HEK293T (cell line): ENCODE measurements around the gene ZNF280A.
"Not testable (repeated sequence)": the region's sequence is repeated elsewhere in the genome, so short reads cannot be mapped to it uniquely, and the experiment has no call there.

ENCODE experiments used
- CTCF ChIA-PET: fragments of 350-600 bp; formaldehyde crosslinking; extraction: SDS; loops from one replicate; lab custom pipeline; 2021; ENCODE audit warnings: antibody characterized with exemption, inconsistent platforms; lab: Yijun Ruan, JAX
- POLR2A ChIA-PET: fragments of 350-600 bp; formaldehyde crosslinking; extraction: SDS; loops from one replicate; lab custom pipeline; 2020; ENCODE audit warnings: antibody characterized with exemption, inconsistent platforms; lab: Yijun Ruan, JAX
- DNase-seq: peaks from one replicate; pipeline ENCODE4 v3.0.0; 2012; ENCODE audit warnings: mixed read lengths; ENCODE audit errors: extremely low spot score
- ARNT ChIP-seq: fragments of 450-650 bp; IDR thresholded peaks from 2 replicates; pipeline ENCODE4 v1.6.1; 2017; ENCODE audit warnings: mild to moderate bottlenecking
- BHLHE40 ChIP-seq: fragments of 450-650 bp; IDR thresholded peaks from 2 replicates; pipeline ENCODE4 v1.6.1; 2016; ENCODE audit warnings: mild to moderate bottlenecking, moderate library complexity, borderline replicate concordance
- CTBP1 ChIP-seq: fragments of 450-650 bp; IDR thresholded peaks from 2 replicates; pipeline ENCODE4 v1.6.1; 2016; ENCODE audit warnings: borderline replicate concordance
- ELF4 ChIP-seq: fragments of 450-650 bp; IDR thresholded peaks from 2 replicates; pipeline ENCODE4 v1.6.1; 2017; ENCODE audit warnings: antibody characterized with exemption
- FOXA1 ChIP-seq: fragments of 450-650 bp; IDR thresholded peaks from 2 replicates; pipeline ENCODE4 v1.6.1; 2016; ENCODE audit warnings: mild to moderate bottlenecking
- FOXK2 ChIP-seq: fragments of 450-650 bp; IDR thresholded peaks from 2 replicates; pipeline ENCODE4 v1.6.1; 2016; ENCODE audit warnings: mild to moderate bottlenecking
- FOXM1 ChIP-seq: fragments of 450-650 bp; IDR thresholded peaks from 2 replicates; pipeline ENCODE4 v1.6.1; 2017; ENCODE audit warnings: mild to moderate bottlenecking, borderline replicate concordance
- HDGF ChIP-seq: fragments of 450-650 bp; IDR thresholded peaks from 2 replicates; pipeline ENCODE4 v1.6.1; 2017; ENCODE audit warnings: antibody characterized with exemption, borderline replicate concordance
- L3MBTL2 ChIP-seq: fragments of 450-650 bp; conservative IDR thresholded peaks from 2 replicates; pipeline ENCODE4 v1.6.1; 2016; ENCODE audit warnings: mild to moderate bottlenecking
- LEF1 ChIP-seq: fragments of 450-650 bp; IDR thresholded peaks from 2 replicates; pipeline ENCODE4 v1.6.1; 2017; ENCODE audit warnings: mild to moderate bottlenecking, borderline replicate concordance
- NFRKB ChIP-seq: fragments of 450-650 bp; IDR thresholded peaks from 2 replicates; pipeline ENCODE4 v1.6.1; 2016; ENCODE audit warnings: mild to moderate bottlenecking, moderate library complexity
- SP1 ChIP-seq: fragments of 450-650 bp; IDR thresholded peaks from 2 replicates; pipeline ENCODE4 v1.6.1; 2017
- SUZ12 ChIP-seq: fragments of 450-650 bp; IDR thresholded peaks from 2 replicates; pipeline ENCODE4 v1.6.1; 2016; ENCODE audit warnings: mild to moderate bottlenecking
- TARDBP ChIP-seq: fragments of 450-650 bp; IDR thresholded peaks from 2 replicates; pipeline ENCODE4 v1.6.1; 2016
- ZNF384 ChIP-seq: fragments of 450-650 bp; IDR thresholded peaks from 2 replicates; pipeline ENCODE4 v1.6.1; 2016
- TF ChIP-seq, protein P1 (sequence below): fragments of 450-650 bp; IDR thresholded peaks from 2 replicates; pipeline ENCODE4 v1.6.1; 2016

ZNF280A gene

DNA sequence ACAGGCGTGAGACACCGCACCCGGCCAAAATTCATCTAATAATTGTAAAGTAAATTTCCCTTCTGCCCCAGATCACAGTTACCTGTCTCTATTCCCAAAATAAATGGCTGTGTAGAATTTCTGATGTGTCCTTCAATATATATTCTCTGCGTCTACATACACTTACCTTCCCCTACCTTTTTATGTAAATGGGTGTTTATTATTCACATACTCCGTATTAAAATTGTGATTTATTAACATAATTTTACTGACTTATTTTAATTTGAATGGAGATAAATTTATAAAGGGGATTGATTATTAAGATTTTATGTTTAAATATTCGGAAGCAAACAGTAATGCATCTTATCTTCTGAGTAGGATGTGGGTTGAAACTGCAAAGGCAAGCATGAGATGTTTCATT is 16.4 kb upstream of the ZNF280A start:
- DNase-seq = no peak
- ChIA-PET POLR2A (no interaction called here), CTCF (no interaction called here)
- TF ChIP-seq TARDBP (no peak), FOXA1 (no peak), LEF1 (no peak), ARNT (no peak)
- TF ChIP-seq, protein P1, sequence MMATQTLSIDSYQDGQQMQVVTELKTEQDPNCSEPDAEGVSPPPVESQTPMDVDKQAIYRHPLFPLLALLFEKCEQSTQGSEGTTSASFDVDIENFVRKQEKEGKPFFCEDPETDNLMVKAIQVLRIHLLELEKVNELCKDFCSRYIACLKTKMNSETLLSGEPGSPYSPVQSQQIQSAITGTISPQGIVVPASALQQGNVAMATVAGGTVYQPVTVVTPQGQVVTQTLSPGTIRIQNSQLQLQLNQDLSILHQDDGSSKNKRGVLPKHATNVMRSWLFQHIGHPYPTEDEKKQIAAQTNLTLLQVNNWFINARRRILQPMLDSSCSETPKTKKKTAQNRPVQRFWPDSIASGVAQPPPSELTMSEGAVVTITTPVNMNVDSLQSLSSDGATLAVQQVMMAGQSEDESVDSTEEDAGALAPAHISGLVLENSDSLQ = no peak

GRCh38 chr22:22535662-22536061 is 15.6 kb upstream of the ZNF280A start:
- POLR2A ChIA-PET = no interaction called here
- DNase-seq = no peak
- CTCF ChIA-PET = interaction anchor here (0.6 kb wide), 1 partner anchor 111 kb away, joined by 3 read pairs; no protein-coding TSS in a partner anchor
- TF ChIP-seq BHLHE40 = no peak
- TF ChIP-seq TARDBP = no peak
- TF ChIP-seq FOXK2 = no peak
- TF ChIP-seq LEF1 = no peak
- TF ChIP-seq NFRKB = no peak
- TF ChIP-seq FOXM1 = no peak
- no peak for TF ChIP-seq ARNT
- TF ChIP-seq SP1 = no peak
- TF ChIP-seq L3MBTL2 = no peak
- TF ChIP-seq ZNF384 = no peak
- TF ChIP-seq ELF4 = no peak
- TF ChIP-seq, protein P1 = no peak
- TF ChIP-seq SUZ12 = no peak
- TF ChIP-seq FOXA1 = no peak

GRCh38 chr22:22534604-22535415 is 14.7 kb upstream of the ZNF280A start:
- ChIA-PET POLR2A (no interaction called here), CTCF (no interaction called here)
- no peak for DNase-seq
- TF ChIP-seq BHLHE40 (no peak), CTBP1 (no peak), ZNF384 (no peak)

DNA sequence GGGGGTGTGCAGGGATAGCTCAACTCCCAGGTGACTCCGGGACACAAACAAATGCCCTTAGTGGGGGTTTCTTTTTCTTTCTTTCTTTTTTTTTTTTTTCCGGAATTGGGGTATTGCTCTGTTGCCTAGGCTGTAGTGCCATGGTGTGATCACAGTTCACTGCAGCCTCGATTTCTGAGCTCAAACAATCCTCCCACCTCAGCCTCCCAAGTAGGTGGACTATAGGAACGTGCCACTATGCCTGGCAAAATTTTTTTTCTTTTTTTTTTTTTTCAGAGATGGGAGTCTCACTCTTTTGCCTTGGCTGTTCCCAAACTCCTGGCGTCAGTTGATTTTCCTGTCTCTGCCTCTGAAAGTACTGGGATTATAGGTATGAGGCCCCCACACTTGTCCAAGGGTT is 13.8 kb upstream of the ZNF280A start:
- TF ChIP-seq SUZ12 (no peak), FOXK2 (no peak)
- no peak for DNase-seq
- POLR2A ChIA-PET = no interaction called here
- CTCF ChIA-PET = interaction anchor here (0.7 to 1.1 kb wide), 2 partner anchors 8 to 25 kb away, joined by 3 read pairs; no protein-coding TSS in a partner anchor

- CTCF ChIA-PET = interaction anchor here (0.7 to 1.1 kb wide), 2 partner anchors 8 to 24 kb away, joined by 3 read pairs; no protein-coding TSS in a partner anchor
- TF ChIP-seq FOXA1 (no peak), FOXK2 (no peak), SUZ12 (no peak), ARNT (no peak), HDGF (no peak), CTBP1 (no peak), ELF4 (no peak), NFRKB (no peak), BHLHE40 (no peak)
- TF ChIP-seq, protein P1 = no peak
- POLR2A ChIA-PET = no interaction called here
- no peak for DNase-seq
These were observed 13.3 kb upstream of the ZNF280A start for GRCh38 chr22:22533417-22533816.

DNA sequence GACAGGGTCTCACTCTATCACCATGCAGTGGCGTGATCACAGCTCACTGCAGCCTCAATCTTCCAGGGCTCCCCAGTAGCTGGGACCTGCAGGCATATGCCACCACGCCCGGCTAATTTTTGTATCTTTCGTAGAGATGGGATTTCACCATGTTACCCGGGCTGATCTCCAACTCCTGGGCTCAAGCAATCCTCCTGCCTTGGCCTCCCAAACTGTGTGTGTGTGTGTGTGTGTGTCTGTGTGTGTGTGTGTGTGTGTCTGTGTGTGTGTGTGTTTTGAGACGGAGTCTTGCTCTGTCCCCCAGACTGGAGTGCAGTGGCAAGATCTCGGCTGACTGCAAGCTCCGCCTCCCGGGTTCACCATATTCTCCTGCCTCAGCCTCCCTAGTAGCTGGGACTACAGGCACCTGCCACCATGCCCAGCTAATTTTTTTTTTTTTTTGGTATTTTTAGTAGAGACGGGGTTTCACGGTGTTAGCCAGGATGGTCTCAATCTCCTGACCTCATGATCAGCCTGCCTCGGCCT is 12.5 kb upstream of the ZNF280A start:
- DNase-seq, POLR2A ChIA-PET: not testable (repeated sequence)
- CTCF ChIA-PET = interaction anchor here (0.7 kb wide), 1 partner anchor 146 kb away, joined by 4 read pairs; no protein-coding TSS in a partner anchor

GRCh38 chr22:22531770-22532546 is 11.9 kb upstream of the ZNF280A start:
- no peak for DNase-seq
- ChIA-PET CTCF (no interaction called here), POLR2A (no interaction called here)
- no peak for TF ChIP-seq ELF4
- TF ChIP-seq, protein P1 = no peak
- TF ChIP-seq SP1 = no peak
- no peak for TF ChIP-seq NFRKB
- no peak for TF ChIP-seq ARNT
- TF ChIP-seq CTBP1 = no peak
- TF ChIP-seq FOXK2 = no peak
